ACC112 (cell line): Measurements from ENCODE around the gene YPEL1.
"Not testable (repeated sequence)": the region's sequence is repeated elsewhere in the genome, so short reads cannot be mapped to it uniquely, and the experiment has no call there.

ENCODE experiments used
- H2AFZ ChIP-seq: fragments of 200-600 bp; sonication (generic); one replicate; pipeline ENCODE4 v1.6.0; 2017; ENCODE audit warnings: antibody characterized with exemption, low read length; ENCODE audit not compliant: unreplicated experiment
- H3K27ac ChIP-seq: fragments of 200-600 bp; sonication (generic); 2 replicates; pipeline ENCODE4 v1.5.1; 2014; ENCODE audit warnings: low read depth, mild to moderate bottlenecking, antibody characterized with exemption, low read length, moderate library complexity
- H3K27me3 ChIP-seq: fragments of 200-600 bp; sonication (generic); 2 replicates; pipeline ENCODE4 v1.6.1; 2014; ENCODE audit warnings: mild to moderate bottlenecking, antibody characterized with exemption, low read length, moderate library complexity, mixed read lengths; ENCODE audit not compliant: insufficient read depth
- H3K36me3 ChIP-seq: fragments of 200-600 bp; sonication (generic); 2 replicates; pipeline ENCODE4 v1.6.1; 2016; ENCODE audit warnings: mild to moderate bottlenecking, antibody characterized with exemption, low read length, moderate library complexity, mixed read lengths; ENCODE audit not compliant: insufficient read depth
- H3K4me1 ChIP-seq: fragments of 200-600 bp; sonication (generic); one replicate; pipeline ENCODE4 v1.6.1; 2016; ENCODE audit warnings: low read length, mixed read lengths; ENCODE audit not compliant: insufficient read depth, unreplicated experiment, control insufficient read depth
- H3K4me3 ChIP-seq: fragments of 200-600 bp; sonication (generic); 2 replicates; pipeline ENCODE4 v1.5.1; 2014; ENCODE audit warnings: mild to moderate bottlenecking, low read depth, low read length
- H3K79me2 ChIP-seq: fragments of 200-600 bp; sonication (generic); one replicate; pipeline ENCODE4 v1.6.0; 2016; ENCODE audit warnings: low read length; ENCODE audit not compliant: control insufficient read depth, unreplicated experiment, insufficient read depth

Gene YPEL1

GRCh38 chr22:21698430-21699329 is 36.9 kb downstream of the YPEL1 start:
- no peak overlapping the region for H3K27ac ChIP-seq
- H3K4me1 ChIP-seq, result no peaks in the 10 kb centered on the region
- no peak overlapping the region for H2AFZ ChIP-seq
- H3K27me3 ChIP-seq, result no peaks in the 10 kb centered on the region
- no peak overlapping the region for H3K4me3 ChIP-seq
- no peaks in the 10 kb centered on the region for H3K79me2 ChIP-seq
- H3K36me3 ChIP-seq, result no peaks in the 10 kb centered on the region

- no peaks in the 10 kb centered on the region for H3K4me1 ChIP-seq
- H3K27me3 ChIP-seq, result no peaks in the 10 kb centered on the region
- H2AFZ ChIP-seq, result no peak overlapping the region
- H3K27ac ChIP-seq, result no peak overlapping the region
- no peak overlapping the region for H3K4me3 ChIP-seq
- H3K79me2 ChIP-seq, result no peaks in the 10 kb centered on the region
- no peaks in the 10 kb centered on the region for H3K36me3 ChIP-seq
Observed at GRCh38 chr22:21697880-21698279, 37.7 kb downstream of the YPEL1 start.

- Histone ChIP-seq H3K4me1 (no peaks in the 10 kb centered on the region), H3K4me3 (no peak overlapping the region), H3K27ac (no peak overlapping the region), H3K27me3 (no peaks in the 10 kb centered on the region), H2AFZ (no peak overlapping the region), H3K36me3 (no peaks in the 10 kb centered on the region), H3K79me2 (no peaks in the 10 kb centered on the region)
Observed at GRCh38 chr22:21697021-21697771, 38.4 kb downstream of the YPEL1 start.

- Histone ChIP-seq H3K4me3 (no peak overlapping the region), H3K27me3 (no peaks in the 10 kb centered on the region), H3K4me1 (no peaks in the 10 kb centered on the region), H2AFZ (no peak overlapping the region), H3K36me3 (no peaks in the 10 kb centered on the region), H3K79me2 (no peaks in the 10 kb centered on the region), H3K27ac (no peak overlapping the region)
Observed at GRCh38 chr22:21696115-21696514, 39.5 kb downstream of the YPEL1 start.

GRCh38 chr22:21695430-21696085 is 40.0 kb downstream of the YPEL1 start:
- Histone ChIP-seq H3K27me3 (no peaks in the 10 kb centered on the region), H3K4me1 (no peaks in the 10 kb centered on the region), H3K36me3 (no peaks in the 10 kb centered on the region), H2AFZ (no peak overlapping the region), H3K27ac (no peak overlapping the region), H3K4me3 (no peak overlapping the region), H3K79me2 (no peaks in the 10 kb centered on the region)

GRCh38 chr22:21694795-21695429 is 40.7 kb downstream of the YPEL1 start:
- H3K4me1 ChIP-seq, result no peaks in the 10 kb centered on the region
- no peaks in the 10 kb centered on the region for H3K79me2 ChIP-seq
- no peaks in the 10 kb centered on the region for H3K36me3 ChIP-seq
- H3K27ac ChIP-seq, result no peak overlapping the region
- no peak overlapping the region for H2AFZ ChIP-seq
- no peak overlapping the region for H3K4me3 ChIP-seq
- H3K27me3 ChIP-seq, result no peaks in the 10 kb centered on the region

GRCh38 chr22:21694394-21694793 is 41.2 kb downstream of the YPEL1 start:
- Histone ChIP-seq H3K27ac (no peak overlapping the region), H3K27me3 (no peaks in the 10 kb centered on the region), H3K4me3 (no peak overlapping the region), H3K4me1 (no peaks in the 10 kb centered on the region), H3K36me3 (no peaks in the 10 kb centered on the region), H3K79me2 (no peaks in the 10 kb centered on the region), H2AFZ (no peak overlapping the region)

- Histone ChIP-seq H3K4me3 (no peak overlapping the region), H3K79me2 (no peaks in the 10 kb centered on the region), H3K27ac (no peak overlapping the region), H3K4me1 (no peaks in the 10 kb centered on the region), H3K36me3 (no peaks in the 10 kb centered on the region), H2AFZ (no peak overlapping the region), H3K27me3 (no peaks in the 10 kb centered on the region)
Observed at GRCh38 chr22:21693999-21694341, 41.6 kb downstream of the YPEL1 start.

- Histone ChIP-seq H3K27ac (no peak overlapping the region), H2AFZ (no peak overlapping the region), H3K27me3 (no peaks in the 10 kb centered on the region), H3K36me3 (no peaks in the 10 kb centered on the region), H3K4me3 (no peak overlapping the region), H3K79me2 (no peaks in the 10 kb centered on the region), H3K4me1 (no peaks in the 10 kb centered on the region)
Observed at GRCh38 chr22:21693333-21693998, 42.1 kb downstream of the YPEL1 start.

GRCh38 chr22:21692856-21693255 is 42.7 kb downstream of the YPEL1 start:
- H3K4me3 ChIP-seq, H3K27me3 ChIP-seq, H3K4me1 ChIP-seq, H3K27ac ChIP-seq, H3K79me2 ChIP-seq, H3K36me3 ChIP-seq, H2AFZ ChIP-seq: not testable (repeated sequence)
